NCI-H146 (cell line): ENCODE results near the gene RBMX2.
"Not testable (repeated sequence)": the region's sequence is repeated elsewhere in the genome, so short reads cannot be mapped to it uniquely, and the experiment has no call there.

Source experiments
- DNase-seq: peaks from one replicate; lab custom pipeline; 2025; lab: John Stamatoyannopoulos, UW

RBMX2 gene

GRCh38 chrX:130401415-130402207 is at the start of gene RBMX2:
RBMX2 (plus strand) TSS chrX:130401987; CDS start chrX:130402033, 46 bp downstream.
- DNase-seq = peak; percentile 76

GRCh38 chrX:130352050-130352449 is 49.7 kb upstream of the RBMX2 start:
- DNase-seq = not testable (repeated sequence)

- DNase-seq = no peak
These were observed 25.7 kb upstream of the RBMX2 start for GRCh38 chrX:130376077-130376476.

GRCh38 chrX:130378024-130378669 is 23.6 kb upstream of the RBMX2 start:
- DNase-seq = no peak

- no peak for DNase-seq
These were observed 16.3 kb upstream of the RBMX2 start, which contains the start of gene GPR119 for GRCh38 chrX:130385520-130385919. GPR119 (minus strand) TSS chrX:130385674; CDS start chrX:130385447, 227 bp downstream.

- DNase-seq = no peak
These were observed 15.4 kb upstream of the RBMX2 start for GRCh38 chrX:130386408-130386808.

GRCh38 chrX:130393451-130394074 is 8.2 kb upstream of the RBMX2 start:
- DNase-seq = peak; percentile 26

GRCh38 chrX:130395341-130395740 is 6.4 kb upstream of the RBMX2 start:
- DNase-seq = no peak

GRCh38 chrX:130402208-130402684 is 459 bp downstream of the RBMX2 start:
- DNase-seq = no peak

- DNase-seq = no peak
These were observed 11.6 kb downstream of the RBMX2 start for GRCh38 chrX:130413415-130413814.

- no peak for DNase-seq
These were observed 13.0 kb downstream of the RBMX2 start for GRCh38 chrX:130414800-130415199.

- DNase-seq = no peak
These were observed 13.4 kb downstream of the RBMX2 start for GRCh38 chrX:130415201-130415600.

GRCh38 chrX:130416785-130417184 is 15.0 kb downstream of the RBMX2 start:
- no peak for DNase-seq

- no peak for DNase-seq
These were observed 16.3 kb downstream of the RBMX2 start for GRCh38 chrX:130418066-130418465.

- DNase-seq = no peak
These were observed 17.0 kb downstream of the RBMX2 start for GRCh38 chrX:130418740-130419139.

GRCh38 chrX:130419263-130419662 is 17.5 kb downstream of the RBMX2 start:
- no peak for DNase-seq

GRCh38 chrX:130426531-130426930 is 24.7 kb downstream of the RBMX2 start:
- no peak for DNase-seq

GRCh38 chrX:130429236-130429635 is 27.4 kb downstream of the RBMX2 start:
- DNase-seq = not testable (repeated sequence)

- DNase-seq = no peak
These were observed 34.1 kb downstream of the RBMX2 start for GRCh38 chrX:130435937-130436336.

- DNase-seq = not testable (repeated sequence)
These were observed 36.2 kb downstream of the RBMX2 start for GRCh38 chrX:130437996-130438395.

GRCh38 chrX:130443875-130444274 is 42.1 kb downstream of the RBMX2 start:
- DNase-seq = no peak

GRCh38 chrX:130444641-130445336 is 43.0 kb downstream of the RBMX2 start:
- DNase-seq = no peak
